ENCODE results near the gene KNTC1. TPM values are rescaled to one million over a fixed set of nuclear protein-coding genes. Genes with fewer than 3 reads are reported as not detected.
"Not testable (repeated sequence)": the region's sequence is repeated elsewhere in the genome, so short reads cannot be mapped to it uniquely, and the experiment has no call there.

Gene KNTC1
- total and polyA plus RNA-seq, 12 donors = 2.0 to 8.1 (median 3.0) TPM

DNA sequence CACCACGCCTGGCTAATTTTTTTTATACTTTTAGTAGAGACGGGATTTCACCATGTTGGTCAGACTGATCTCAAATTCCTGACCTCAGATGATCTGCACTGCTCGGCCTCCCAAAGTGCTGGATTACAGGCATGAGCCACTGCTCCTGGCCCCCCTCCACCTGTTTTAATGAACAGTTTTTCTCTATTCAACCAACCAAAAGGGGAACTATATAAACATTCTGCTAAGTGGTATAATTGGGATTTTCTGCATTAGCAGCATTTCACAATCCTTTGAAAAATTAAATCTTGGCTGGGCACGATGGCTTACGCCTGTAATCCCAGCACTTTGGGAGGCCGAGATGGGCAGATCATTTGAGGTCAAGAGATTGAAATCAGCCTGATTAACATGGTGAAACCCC is 44.8 kb downstream of the KNTC1 start:
- H3K9me3 ChIP-seq = no peaks in the 10 kb centered on the region
- no peaks in the 10 kb centered on the region for H3K4me1 ChIP-seq
- H3K36me3 ChIP-seq = peaks cover 0 to 93% (median 3%) of the 10 kb centered on the region in 9 donors
- intact Hi-C loops (cut with DNase I) = no loop called here
- TF ChIP-seq, protein P1, sequence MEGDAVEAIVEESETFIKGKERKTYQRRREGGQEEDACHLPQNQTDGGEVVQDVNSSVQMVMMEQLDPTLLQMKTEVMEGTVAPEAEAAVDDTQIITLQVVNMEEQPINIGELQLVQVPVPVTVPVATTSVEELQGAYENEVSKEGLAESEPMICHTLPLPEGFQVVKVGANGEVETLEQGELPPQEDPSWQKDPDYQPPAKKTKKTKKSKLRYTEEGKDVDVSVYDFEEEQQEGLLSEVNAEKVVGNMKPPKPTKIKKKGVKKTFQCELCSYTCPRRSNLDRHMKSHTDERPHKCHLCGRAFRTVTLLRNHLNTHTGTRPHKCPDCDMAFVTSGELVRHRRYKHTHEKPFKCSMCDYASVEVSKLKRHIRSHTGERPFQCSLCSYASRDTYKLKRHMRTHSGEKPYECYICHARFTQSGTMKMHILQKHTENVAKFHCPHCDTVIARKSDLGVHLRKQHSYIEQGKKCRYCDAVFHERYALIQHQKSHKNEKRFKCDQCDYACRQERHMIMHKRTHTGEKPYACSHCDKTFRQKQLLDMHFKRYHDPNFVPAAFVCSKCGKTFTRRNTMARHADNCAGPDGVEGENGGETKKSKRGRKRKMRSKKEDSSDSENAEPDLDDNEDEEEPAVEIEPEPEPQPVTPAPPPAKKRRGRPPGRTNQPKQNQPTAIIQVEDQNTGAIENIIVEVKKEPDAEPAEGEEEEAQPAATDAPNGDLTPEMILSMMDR (IDR thresholded peaks at IDR 0.05) = no peak
- WGBS, 2 donors = 95% methylated on average over 6 of the region's 6 CpGs
- H3K27me3 ChIP-seq = no peaks in the 10 kb centered on the region
- no peak for DNase-seq
- ATAC-seq = no peak
- no peak overlapping the region for H3K27ac ChIP-seq
- H3K4me3 ChIP-seq = no peak overlapping the region

DNA sequence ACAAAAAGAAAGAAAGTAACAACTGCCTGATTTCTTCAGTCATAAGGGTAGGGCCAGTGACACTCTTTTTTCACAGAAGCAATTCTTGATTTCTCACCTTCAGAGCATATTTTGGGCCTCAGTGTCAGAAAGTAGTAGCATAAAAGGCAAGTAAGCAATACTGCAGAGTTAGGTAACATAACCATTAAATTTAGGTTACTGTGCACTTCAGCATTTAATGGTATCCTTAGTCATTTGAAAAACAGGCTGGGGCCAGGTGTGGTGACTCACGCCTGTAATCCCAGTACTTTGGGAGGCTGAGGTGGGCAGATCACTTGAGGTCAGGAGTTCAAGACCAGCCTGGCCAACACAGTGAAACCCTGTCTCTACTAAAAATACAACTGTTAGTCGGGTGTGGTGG is 56.2 kb downstream of the KNTC1 start:
- H3K4me3 ChIP-seq; H3K9me3 ChIP-seq; DNase-seq; H3K27me3 ChIP-seq; intact Hi-C loops (cut with DNase I); ATAC-seq; H3K4me1 ChIP-seq; H3K27ac ChIP-seq: not testable (repeated sequence)
- peaks cover 0 to 93% (median 4%) of the 10 kb centered on the region in 9 donors for H3K36me3 ChIP-seq
- WGBS, 2 donors = 97 to 100% methylated on average over 2 of the region's 2 CpGs

DNA sequence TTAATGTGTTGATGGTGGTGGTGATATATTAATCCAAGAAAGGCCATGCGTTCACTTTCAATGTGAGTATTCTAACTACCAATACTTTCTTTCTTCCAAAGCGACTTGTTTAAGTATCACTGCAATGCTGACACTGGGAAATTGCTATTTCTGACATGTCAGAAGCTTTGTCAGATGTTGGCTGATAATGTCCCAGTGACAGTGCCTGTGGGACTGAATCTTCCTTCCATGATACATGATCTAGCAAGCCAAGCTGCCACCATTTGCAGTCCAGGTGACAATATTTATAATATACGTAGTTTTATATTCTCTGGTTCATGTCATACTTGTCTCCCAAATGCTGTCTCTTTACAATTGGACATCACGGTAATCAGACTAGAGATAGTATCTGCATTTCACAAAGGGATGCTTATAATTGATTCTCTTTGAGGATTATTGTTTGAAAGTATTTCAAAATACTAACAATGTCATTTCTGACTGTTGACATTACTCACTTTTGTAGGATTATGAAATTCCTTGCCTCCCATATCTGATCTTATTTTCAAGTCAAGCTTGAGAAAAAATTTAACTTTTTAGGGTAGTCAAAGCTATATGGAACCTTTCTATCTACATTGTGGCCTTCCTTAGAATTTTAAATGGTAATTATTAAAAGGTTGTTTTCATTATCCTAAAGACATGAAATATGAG is 57.3 kb downstream of the KNTC1 start:
- Histone ChIP-seq H3K9me3 (no peaks in the 10 kb centered on the region), H3K4me3 (no peak overlapping the region), H3K4me1 (no peaks in the 10 kb centered on the region), H3K27ac (no peak overlapping the region), H3K36me3 (peaks cover 0 to 98% (median 4%) of the 10 kb centered on the region in 9 donors), H3K27me3 (no peaks in the 10 kb centered on the region)
- TF ChIP-seq, protein P1 (IDR thresholded peaks at IDR 0.05) = no peak
- intact Hi-C loops (cut with DNase I) = no loop called here
- WGBS, 2 donors = 95 to 97% methylated on average over 4 of the region's 4 CpGs
- DNase-seq (no peak), ATAC-seq (no peak)

DNA sequence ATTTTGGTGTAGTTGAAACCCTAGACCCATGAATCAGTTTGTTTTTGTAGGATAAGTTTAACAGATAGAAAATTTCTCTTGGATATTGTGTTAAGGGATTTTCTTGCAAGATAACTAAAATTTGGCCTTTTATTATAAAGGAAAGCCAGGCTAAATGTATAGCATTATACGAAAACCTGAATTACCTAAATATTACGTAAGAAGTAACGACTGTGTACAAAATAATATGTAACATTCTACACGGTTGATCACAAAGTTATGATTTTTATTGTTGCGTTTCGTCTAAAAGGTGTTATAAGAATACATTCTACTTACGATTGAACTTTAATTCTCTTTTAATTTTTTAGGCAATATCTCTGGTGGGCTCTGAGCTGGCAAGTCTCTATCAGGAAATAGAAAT is 63.9 kb downstream of the KNTC1 start:
- H3K9me3 ChIP-seq = no peaks in the 10 kb centered on the region
- DNase-seq (no peak), ATAC-seq (no peak)
- 97% methylated on average over 7 of the region's 7 CpGs for WGBS, 2 donors
- H3K36me3 ChIP-seq = peaks cover 0 to 94% (median 9%) of the 10 kb centered on the region in 9 donors
- H3K27me3 ChIP-seq = no peaks in the 10 kb centered on the region
- no peak overlapping the region for H3K4me3 ChIP-seq
- TF ChIP-seq, protein P1 (IDR thresholded peaks at IDR 0.05) = no peak
- H3K27ac ChIP-seq = no peak overlapping the region
- no peaks in the 10 kb centered on the region for H3K4me1 ChIP-seq
- intact Hi-C loops (cut with DNase I) = no loop called here

DNA sequence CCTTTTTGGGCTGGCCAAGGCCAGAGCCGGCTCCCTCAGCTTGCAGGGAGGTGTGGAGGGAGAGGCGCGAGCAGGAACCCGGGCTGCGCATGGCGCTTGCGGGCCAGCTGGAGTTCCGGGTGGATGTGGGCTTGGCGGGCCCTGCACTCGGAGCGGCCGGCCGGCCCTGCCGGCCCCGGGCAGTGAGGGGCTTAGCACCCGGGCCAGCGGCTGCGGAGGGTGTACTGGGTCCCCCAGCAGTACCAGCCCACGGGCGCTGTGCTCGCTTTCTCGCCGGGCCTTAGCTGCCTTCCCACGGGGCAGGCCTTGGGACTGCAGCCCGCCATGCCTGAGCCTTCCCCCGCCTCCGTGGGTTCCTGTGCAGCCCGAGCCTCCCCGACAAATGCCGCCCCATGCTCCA is 64.9 kb downstream of the KNTC1 start:
- H3K36me3 ChIP-seq = peaks cover 0 to 85% (median 9%) of the 10 kb centered on the region in 9 donors
- intact Hi-C loops (cut with DNase I) = loop anchor here in 1 of 10 donors (1.0 kb wide), 1 partner anchor 43 kb away; no protein-coding TSS in a partner anchor
- H3K27ac ChIP-seq, H3K4me1 ChIP-seq, H3K27me3 ChIP-seq, H3K4me3 ChIP-seq, DNase-seq, H3K9me3 ChIP-seq, ATAC-seq: not testable (repeated sequence)
- WGBS, 2 donors = 98% methylated on average over 24 to 30 of the region's 30 CpGs

DNA sequence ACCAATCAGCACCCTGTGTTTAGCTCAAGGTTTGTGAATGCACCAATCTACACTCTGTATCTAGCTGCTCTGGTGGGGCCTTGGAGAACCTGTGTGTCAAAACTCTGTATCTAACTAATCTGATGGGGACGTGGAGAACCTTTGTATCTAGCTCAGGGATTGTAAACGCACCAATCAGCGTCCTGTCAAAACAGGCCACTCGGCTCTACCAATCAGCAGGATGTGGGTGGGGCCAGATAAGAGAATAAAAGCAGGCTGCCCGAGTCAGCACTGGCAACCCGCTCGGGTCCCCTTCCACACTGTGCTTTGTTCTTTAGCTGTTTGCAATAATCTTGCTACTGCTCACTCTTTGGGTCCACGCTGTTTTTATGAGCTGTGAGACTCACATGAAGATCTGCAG is 65.5 kb downstream of the KNTC1 start:
- peaks cover 0 to 83% (median 9%) of the 10 kb centered on the region in 9 donors for H3K36me3 ChIP-seq
- not testable (repeated sequence) for DNase-seq, H3K9me3 ChIP-seq, H3K4me3 ChIP-seq, H3K4me1 ChIP-seq, H3K27ac ChIP-seq, ATAC-seq, H3K27me3 ChIP-seq
- intact Hi-C loops (cut with DNase I) = loop anchor here in 1 of 10 donors (1.0 kb wide), 1 partner anchor 43 kb away; no protein-coding TSS in a partner anchor
- 75 to 88% methylated on average over 8 of the region's 8 CpGs for WGBS, 2 donors

Data from heart right ventricle (tissue), 16 donors.